IPS DF 4.7 (cell line): ENCODE results near the gene ST6GALNAC3.

Source experiments
- DNase-seq: peaks from one replicate; pipeline ENCODE4 v3.0.0-alpha.2; 2013; ENCODE audit warnings: low spot score; ENCODE audit errors: extremely low read depth

The ST6GALNAC3 gene

GRCh38 chr1:76284842-76285241, 210.3 kb downstream of the ST6GALNAC3 start:
- no peak for DNase-seq

- no peak for DNase-seq
Observed at GRCh38 chr1:76285578-76286135, 211.1 kb downstream of the ST6GALNAC3 start.

GRCh38 chr1:76287917-76288316, 213.4 kb downstream of the ST6GALNAC3 start:
- DNase-seq: no peak

GRCh38 chr1:76288758-76289483, 214.4 kb downstream of the ST6GALNAC3 start:
- DNase-seq: no peak

GRCh38 chr1:76289692-76290091, 215.1 kb downstream of the ST6GALNAC3 start:
- DNase-seq: no peak

GRCh38 chr1:76290271-76290670, 215.7 kb downstream of the ST6GALNAC3 start:
- no peak for DNase-seq

- no peak for DNase-seq
Observed at GRCh38 chr1:76291191-76291590, 216.6 kb downstream of the ST6GALNAC3 start.

GRCh38 chr1:76291737-76292136, 217.2 kb downstream of the ST6GALNAC3 start:
- no peak for DNase-seq

GRCh38 chr1:76292418-76293184, 218.1 kb downstream of the ST6GALNAC3 start:
- no peak for DNase-seq

- DNase-seq: no peak
Observed at GRCh38 chr1:76293831-76294230, 219.3 kb downstream of the ST6GALNAC3 start.

- no peak for DNase-seq
Observed at GRCh38 chr1:76294482-76295194, 220.1 kb downstream of the ST6GALNAC3 start.

GRCh38 chr1:76298399-76298798, 223.9 kb downstream of the ST6GALNAC3 start:
- no peak for DNase-seq

- DNase-seq: no peak
Observed at GRCh38 chr1:76299036-76299435, 224.5 kb downstream of the ST6GALNAC3 start.

GRCh38 chr1:76300556-76300955, 226.0 kb downstream of the ST6GALNAC3 start:
- DNase-seq: no peak

- DNase-seq: no peak
Observed at GRCh38 chr1:76302711-76303339, 228.3 kb downstream of the ST6GALNAC3 start.

- DNase-seq: no peak
Observed at GRCh38 chr1:76303340-76303717, 228.8 kb downstream of the ST6GALNAC3 start.

GRCh38 chr1:76313304-76313703, 238.8 kb downstream of the ST6GALNAC3 start:
- DNase-seq: no peak

GRCh38 chr1:76314730-76315129, 240.2 kb downstream of the ST6GALNAC3 start:
- DNase-seq: no peak

GRCh38 chr1:76317299-76317900, 242.9 kb downstream of the ST6GALNAC3 start:
- no peak for DNase-seq

GRCh38 chr1:76330991-76331603, 256.6 kb downstream of the ST6GALNAC3 start:
- peak; percentile 30 for DNase-seq

GRCh38 chr1:76335882-76336281, 261.3 kb downstream of the ST6GALNAC3 start:
- no peak for DNase-seq
